ENCODE measurements around the gene ANKS3. TPM values are rescaled to one million over a fixed set of nuclear protein-coding genes. Genes with fewer than 3 reads are reported as not detected.
"Not testable (repeated sequence)": the region's sequence is repeated elsewhere in the genome, so short reads cannot be mapped to it uniquely, and the experiment has no call there.

Gene ANKS3
- total RNA-seq, 4 donors from 2014 or later: 22.9 to 35.3 (median 25.1) TPM

DNA sequence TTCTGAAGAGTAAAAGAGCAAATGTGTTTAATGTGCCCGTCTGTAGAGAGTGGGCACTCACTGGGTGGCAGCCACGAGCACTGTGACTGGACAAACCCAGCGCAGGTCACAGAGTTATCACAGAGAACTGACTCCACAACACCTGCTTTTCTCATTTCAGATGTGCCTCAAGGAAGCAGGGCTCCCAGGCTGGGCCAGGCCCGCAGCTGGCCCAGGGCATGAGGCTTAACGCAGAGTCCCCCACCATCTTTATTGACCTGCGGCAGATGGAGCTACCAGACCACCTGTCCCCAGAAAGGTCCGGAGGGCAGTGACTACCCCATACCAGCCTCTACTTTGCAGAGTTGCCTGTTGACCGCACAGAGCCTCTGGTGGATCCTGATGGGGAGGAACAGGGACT is 12.1 kb upstream of the ANKS3 start:
- intact Hi-C loops (cut with DNase I): no loop called here
- 89 to 95% methylated on average over 3 to 7 of the region's 8 CpGs for WGBS, 2 donors
- H3K36me3 ChIP-seq: peaks cover 4 to 5% of the 10 kb centered on the region in 2 donors
- H3K27me3 ChIP-seq: no peaks in the 10 kb centered on the region
- H3K9me3 ChIP-seq: no peaks in the 10 kb centered on the region
- no peaks in the 10 kb centered on the region for H3K4me1 ChIP-seq
- TF ChIP-seq POLR2A (IDR thresholded peaks at IDR 0.05): no peak
- TF ChIP-seq, protein P1, sequence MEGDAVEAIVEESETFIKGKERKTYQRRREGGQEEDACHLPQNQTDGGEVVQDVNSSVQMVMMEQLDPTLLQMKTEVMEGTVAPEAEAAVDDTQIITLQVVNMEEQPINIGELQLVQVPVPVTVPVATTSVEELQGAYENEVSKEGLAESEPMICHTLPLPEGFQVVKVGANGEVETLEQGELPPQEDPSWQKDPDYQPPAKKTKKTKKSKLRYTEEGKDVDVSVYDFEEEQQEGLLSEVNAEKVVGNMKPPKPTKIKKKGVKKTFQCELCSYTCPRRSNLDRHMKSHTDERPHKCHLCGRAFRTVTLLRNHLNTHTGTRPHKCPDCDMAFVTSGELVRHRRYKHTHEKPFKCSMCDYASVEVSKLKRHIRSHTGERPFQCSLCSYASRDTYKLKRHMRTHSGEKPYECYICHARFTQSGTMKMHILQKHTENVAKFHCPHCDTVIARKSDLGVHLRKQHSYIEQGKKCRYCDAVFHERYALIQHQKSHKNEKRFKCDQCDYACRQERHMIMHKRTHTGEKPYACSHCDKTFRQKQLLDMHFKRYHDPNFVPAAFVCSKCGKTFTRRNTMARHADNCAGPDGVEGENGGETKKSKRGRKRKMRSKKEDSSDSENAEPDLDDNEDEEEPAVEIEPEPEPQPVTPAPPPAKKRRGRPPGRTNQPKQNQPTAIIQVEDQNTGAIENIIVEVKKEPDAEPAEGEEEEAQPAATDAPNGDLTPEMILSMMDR (IDR thresholded peaks at IDR 0.05): no peak
- no peak overlapping the region for H3K27ac ChIP-seq
- no peak for DNase-seq
- no peak overlapping the region for H3K4me3 ChIP-seq (replicated peaks in 1 of 3)

DNA sequence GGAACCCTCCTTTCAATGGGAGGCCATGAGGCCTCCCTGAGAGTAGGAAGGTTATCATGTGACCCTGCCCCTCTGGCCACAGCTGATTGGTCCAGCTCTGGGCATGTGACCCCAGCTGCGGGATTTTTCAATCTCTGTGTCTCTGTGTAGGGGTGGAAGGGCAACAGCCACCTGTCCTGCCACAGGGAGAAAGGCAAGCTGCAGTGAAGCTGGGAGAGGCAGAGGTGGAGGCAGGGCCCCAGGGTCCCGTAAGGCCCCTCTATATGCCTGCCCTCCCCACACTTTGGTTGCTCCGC is 11.2 kb upstream of the ANKS3 start:
- Histone ChIP-seq H3K27ac (no peak overlapping the region), H3K4me1 (no peaks in the 10 kb centered on the region), H3K9me3 (no peaks in the 10 kb centered on the region), H3K36me3 (no peaks in the 10 kb centered on the region), H3K4me3 (replicated peaks in 1 of 3) (no peak overlapping the region), H3K27me3 (no peaks in the 10 kb centered on the region)
- TF ChIP-seq, protein P1 (IDR thresholded peaks at IDR 0.05): no peak
- intact Hi-C loops (cut with DNase I): no loop called here
- 89 to 90% methylated on average over 3 of the region's 3 CpGs for WGBS, 2 donors
- DNase-seq: no peak

DNA sequence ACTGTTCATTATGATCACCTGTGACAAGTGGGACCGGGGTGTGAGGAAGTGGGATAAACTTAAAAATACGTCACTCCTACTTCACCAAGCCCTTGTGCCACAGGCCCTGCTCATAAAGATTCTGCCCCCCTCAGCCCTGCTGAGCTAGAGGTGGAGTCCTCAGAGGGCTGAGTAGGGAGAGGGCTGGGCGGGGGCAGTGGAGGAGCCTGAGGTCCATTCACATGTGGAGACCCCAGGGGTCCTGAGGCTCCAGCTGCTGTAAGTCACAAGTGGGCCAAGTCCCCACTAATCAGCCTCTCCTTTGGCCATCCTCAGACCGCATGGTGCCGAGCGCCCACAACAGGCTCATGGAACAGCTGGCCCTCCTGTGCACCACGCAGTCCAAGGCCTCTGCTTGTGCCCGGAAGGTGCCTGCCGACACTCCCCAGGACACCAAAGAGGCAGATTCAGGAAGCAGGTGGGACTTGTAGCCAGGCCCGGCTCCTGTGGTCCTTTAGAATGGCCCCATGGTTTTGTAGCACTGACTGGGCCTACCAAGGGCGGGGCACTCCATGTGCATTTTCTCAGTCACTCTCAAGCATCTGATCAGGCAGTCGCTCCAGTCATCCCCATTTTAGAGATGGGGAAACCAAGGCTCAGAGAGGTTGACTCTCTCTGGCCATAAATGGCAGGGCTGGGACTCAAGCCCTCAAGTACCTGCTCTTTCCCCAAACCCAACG is 10.6 kb upstream of the ANKS3 start:
- no peaks in the 10 kb centered on the region for H3K36me3 ChIP-seq
- WGBS, 2 donors: 66 to 67% methylated on average over 9 to 10 of the region's 13 CpGs
- intact Hi-C loops (cut with DNase I): no loop called here
- H3K4me1 ChIP-seq: no peaks in the 10 kb centered on the region
- H3K27ac ChIP-seq: no peak overlapping the region
- H3K4me3 ChIP-seq (replicated peaks in 1 of 3): no peak overlapping the region
- no peak for TF ChIP-seq POLR2A (IDR thresholded peaks at IDR 0.05)
- TF ChIP-seq, protein P1 (IDR thresholded peaks at IDR 0.05): no peak
- no peak for DNase-seq
- no peaks in the 10 kb centered on the region for H3K27me3 ChIP-seq
- H3K9me3 ChIP-seq: no peaks in the 10 kb centered on the region

DNA sequence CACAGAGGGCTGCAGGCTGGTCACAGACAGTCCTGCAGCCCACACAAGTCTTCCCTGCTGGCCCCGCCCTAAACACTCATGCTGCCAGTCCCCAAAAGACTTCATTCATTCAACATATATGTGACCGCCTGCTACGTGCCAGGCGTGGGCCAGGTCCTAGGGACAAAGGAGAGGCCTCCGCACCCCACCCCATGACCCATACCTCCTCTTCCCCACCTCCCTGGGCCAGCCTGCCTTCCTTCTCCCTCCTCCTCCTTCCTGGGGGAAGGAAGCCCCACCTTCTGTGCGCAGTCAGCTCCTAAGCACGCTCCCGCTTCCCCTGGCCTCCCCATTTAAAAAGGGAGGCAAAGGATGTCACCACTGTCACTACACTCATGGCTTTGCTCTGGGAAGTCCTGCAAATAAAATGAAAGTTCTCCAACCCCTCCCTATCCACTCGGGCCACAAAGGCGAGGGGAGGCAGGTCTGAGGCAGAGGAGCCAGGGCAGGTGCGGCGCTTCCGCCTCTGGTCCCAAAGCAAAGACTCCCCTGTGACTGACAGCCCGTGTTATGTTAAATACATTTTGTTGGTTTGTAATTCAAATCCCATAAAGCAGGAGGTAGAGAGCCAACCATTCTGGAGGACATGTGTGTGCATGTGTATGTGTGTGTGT is 9.3 kb upstream of the ANKS3 start:
- 38 to 57% methylated on average over 13 to 14 of the region's 14 CpGs for WGBS, 2 donors
- no peak for TF ChIP-seq POLR2A (IDR thresholded peaks at IDR 0.05)
- TF ChIP-seq, protein P1 (IDR thresholded peaks at IDR 0.05): no peak
- Histone ChIP-seq H3K36me3 (no peaks in the 10 kb centered on the region), H3K4me3 (replicated peaks in 1 of 3) (no peak overlapping the region), H3K27me3 (no peaks in the 10 kb centered on the region), H3K27ac (no peak overlapping the region), H3K9me3 (no peaks in the 10 kb centered on the region), H3K4me1 (no peaks in the 10 kb centered on the region)
- no peak for DNase-seq
- intact Hi-C loops (cut with DNase I): no loop called here

DNA sequence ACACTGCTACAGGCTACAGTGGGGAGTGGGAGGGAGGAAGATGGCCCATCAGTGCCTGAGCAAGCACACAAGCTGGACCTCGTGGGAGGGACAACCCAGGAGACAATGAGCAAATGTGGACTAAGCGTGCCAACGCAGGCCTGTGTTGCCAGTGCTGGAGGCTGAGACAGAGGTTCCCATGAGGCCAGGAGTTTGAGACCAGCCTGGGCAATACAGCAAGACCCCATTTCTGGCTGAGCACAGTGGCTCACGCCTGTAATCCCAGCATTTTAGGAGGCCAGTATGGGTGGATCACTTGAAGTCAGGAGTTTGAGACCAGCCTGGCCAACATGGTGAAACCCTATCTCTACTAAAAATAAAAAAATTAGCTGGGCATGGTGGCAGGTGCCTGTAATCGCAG is 4.3 kb upstream of the ANKS3 start:
- not testable (repeated sequence) for H3K27ac ChIP-seq; H3K4me3 ChIP-seq (replicated peaks in 1 of 3); H3K36me3 ChIP-seq; H3K4me1 ChIP-seq; H3K27me3 ChIP-seq; H3K9me3 ChIP-seq; DNase-seq
- 75 to 92% methylated on average over 5 of the region's 5 CpGs for whole genome bisulfite sequencing, 2 donors
- intact Hi-C loops (cut with DNase I): loop anchor here (10.0 kb wide), 1 partner anchor 216 kb away; the partner anchor contains the start of gene SEC14L5

All from thyroid gland (tissue), 4 donors.